NCI-H2107 treated with DMSO at 0.1 percent for 48 hours (cell line): ENCODE data around the gene NUP93.

Experiments
- DNase-seq: peaks from one replicate; lab custom pipeline; 2025; ENCODE audit not compliant: unreplicated experiment; lab: John Stamatoyannopoulos, UW

NUP93 gene

DNA sequence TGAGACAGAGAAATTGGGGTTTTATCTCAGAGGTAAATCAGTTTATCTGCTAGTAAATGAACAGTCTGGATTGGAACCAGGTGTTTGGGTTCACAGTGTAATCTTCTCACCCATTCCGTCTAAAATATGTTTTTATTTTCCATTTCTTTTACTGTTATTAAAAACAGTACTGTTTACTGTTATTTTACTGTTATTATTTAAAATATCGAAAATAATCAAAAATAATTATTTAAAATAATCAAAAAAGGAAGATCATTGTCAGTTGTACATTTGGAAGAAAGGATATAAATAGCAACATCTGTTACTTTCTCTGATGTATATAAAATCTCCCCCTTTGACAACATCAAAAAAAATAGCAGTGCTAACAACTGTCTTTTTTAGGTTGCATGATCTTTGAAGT is 11.5 kb downstream of the NUP93 start:
- no peak for DNase-seq

DNA sequence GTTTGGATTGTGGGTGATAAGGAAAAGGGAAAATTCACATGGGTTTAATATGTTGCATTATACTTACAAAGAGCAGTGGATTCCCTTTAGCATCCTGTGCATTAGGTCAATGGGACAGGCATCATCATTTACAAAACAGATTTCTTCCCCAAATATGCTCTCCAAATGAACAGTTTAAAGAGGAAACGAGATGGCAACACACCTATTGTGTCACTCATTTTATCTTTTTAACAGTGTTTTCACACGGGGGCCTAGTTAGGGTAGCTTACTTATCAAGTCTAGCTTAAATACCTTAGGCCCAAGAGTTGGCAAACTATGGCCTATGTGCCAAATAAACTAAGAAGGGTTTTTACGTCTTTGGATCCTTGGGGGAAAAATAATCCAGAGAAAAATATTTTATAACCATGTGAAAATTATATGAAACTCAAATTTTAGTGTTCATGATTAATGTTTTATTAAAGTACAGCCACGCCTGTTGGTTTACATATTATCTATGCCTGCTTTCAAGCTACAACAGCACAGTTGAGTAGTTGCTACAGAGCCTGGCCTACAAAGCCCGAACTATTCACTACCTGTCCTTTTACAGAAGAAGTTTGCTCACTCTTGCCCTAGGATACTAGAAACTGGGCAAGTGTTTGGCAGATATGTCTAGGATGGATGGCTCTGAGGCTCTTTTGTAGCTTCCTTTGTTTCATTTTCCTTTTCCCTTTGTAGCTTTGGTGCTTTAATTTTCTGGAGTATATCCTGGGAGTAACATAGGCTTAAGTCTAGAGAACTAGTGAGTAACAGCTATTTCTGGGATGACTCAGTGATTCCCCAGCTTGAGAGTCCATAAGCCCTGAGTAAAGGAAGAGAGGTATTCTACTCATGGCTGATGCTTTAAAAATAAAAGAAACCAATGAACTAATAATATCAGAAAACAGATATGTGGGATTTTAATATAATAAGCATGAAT is 12.4 kb downstream of the NUP93 start:
- DNase-seq: no peak

DNA sequence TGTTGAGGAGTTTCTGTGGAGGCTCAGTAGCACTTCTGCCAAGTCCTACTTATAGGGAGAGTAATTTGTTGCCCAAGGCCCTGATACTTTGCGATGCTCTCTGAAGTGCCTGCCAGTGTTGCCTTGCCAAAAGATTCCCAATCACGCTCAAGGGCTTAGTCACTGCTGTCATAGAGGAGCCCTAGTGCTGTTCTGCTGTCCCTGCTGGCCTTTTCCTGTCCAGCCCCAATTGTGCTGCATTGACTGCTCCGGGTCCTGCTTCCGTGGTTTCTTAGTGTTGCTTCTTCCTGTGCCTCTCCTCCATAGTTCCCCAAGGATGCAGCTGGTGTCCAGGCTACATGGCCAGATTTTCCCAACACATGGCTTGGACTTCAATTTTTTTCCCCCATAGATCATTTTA is 13.9 kb downstream of the NUP93 start:
- no peak for DNase-seq

DNA sequence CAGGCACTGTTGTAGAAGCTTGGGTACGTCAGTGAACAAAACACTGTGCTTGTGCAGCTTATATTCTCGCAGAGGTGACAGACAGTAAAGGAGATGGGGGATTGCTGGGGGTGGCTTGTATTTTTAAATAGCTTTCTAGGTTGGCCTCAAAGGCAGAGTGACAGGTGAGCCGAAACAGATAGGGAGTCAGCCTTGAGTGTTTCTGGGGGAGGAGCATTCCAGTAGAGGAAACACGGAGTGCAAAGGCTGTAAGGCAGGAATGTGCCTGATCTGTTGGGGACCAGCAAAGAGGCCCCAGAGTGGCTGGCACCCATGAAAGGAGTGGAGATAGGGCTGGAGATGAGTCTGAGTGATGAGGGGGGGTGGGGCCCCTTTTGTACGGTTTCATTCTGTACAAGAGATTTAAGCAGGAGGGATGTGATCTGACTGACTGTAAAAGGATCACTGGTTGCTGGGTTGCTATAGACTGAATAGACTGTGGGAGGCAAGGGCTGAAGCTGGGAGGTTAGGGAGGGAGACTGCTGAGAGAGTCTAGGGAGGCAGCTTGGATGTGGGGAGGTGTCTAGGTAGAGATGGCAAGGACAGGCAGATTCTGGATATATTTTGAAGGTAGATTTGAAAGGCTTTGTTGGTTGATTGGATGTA is 15.2 kb downstream of the NUP93 start:
- DNase-seq: no peak

DNA sequence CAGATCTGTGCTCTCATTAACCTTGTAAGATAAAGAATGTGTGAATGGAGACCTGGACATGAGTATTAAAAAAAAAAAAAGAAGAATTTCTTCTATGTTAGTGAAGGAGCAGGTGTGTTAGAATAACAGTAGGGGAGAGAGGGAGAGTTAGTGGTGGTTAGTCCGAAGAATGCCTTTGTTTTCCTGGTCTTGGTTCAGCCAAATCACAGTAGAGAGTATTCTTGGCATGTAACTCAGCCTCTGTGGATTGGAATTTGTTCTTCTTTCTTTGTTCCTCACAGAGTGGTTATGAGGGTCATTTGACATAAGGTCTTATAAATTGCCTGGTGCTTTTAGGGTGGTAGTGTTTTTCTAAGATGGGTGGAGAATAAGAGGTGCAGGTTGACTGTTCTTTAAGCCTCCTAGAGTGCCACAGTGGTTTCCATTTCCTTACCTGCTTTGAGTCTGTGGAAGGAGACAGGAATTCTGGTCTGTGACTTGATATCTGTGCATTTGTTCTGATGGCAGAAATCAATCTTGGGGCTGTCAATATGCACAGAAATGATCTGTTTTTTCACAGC is 17.6 kb downstream of the NUP93 start:
- no peak for DNase-seq

DNA sequence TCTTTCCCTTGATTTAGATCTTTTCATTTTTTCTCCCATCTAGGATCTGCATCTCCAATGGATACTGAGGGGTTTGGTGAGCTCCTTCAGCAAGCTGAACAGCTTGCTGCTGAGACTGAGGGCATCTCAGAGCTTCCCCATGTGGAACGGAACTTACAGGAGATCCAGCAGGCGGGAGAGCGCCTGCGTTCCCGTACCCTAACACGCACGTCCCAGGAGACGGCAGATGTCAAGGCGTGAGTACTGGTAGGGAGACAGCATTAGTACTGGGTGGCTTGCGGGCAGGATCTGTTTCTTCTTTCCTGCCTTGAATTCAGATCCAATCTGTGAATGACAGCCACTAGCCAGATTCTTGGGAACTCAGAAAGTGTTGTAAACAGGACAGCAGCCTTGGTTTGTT is 18.3 kb downstream of the NUP93 start:
- DNase-seq: no peak

DNA sequence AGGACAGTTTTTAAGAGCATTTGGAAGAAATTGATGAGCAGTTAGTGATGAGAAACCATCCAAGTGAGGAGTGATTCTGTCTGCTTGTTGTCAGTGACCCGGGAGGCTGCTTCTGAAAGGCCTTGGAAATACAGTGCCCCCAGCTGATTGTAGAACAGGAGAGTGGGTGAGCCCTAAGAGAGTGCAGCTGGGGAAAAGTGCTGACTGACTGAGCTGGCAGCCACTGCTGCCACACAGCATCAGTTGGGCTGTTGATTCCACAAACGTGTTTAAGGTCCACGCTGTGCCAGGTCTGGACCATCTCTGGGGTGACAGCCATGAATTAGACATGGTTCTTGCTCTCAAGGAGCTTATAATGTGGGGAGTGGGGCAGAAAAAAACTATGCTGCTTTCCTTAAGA is 18.9 kb downstream of the NUP93 start:
- no peak for DNase-seq

DNA sequence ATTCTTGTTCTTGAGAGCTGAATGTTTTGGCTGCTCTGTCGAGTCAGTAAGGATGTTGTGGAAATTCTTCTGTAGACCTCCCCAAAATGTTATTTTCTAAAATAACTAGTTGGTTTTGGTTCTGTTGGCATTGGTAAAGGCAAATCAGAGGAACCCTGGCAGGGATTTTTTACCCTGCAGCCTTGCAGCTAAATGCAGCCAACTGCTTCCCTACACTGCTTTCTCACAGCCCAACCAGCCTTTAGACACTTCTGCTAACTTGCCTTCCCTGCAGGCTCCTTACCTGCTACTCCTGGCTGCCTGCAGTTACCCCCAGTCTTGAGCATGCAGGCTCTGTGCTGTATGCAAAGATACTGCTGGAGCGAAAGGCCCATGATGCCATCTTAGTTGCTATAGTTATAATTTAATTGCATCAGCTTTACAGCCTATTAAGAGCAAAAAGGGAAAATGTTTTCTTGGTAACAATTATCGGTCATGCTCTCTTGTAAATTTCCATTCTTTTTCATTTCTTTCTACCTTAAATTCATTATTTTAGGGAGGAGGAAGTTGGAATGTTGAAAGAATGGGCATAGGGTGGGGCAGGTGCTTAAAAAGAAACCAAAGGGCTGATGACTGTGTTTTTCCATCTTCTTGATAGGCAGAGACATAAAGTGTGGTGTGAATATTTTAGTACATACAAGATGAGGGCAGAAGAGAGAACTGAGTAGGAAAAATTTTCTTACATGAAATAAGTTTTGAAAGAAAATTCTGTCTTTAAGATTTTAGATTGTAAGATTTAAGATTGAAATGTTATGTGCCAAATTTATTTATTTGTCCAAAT is 20.0 kb downstream of the NUP93 start:
- no peak for DNase-seq

DNA sequence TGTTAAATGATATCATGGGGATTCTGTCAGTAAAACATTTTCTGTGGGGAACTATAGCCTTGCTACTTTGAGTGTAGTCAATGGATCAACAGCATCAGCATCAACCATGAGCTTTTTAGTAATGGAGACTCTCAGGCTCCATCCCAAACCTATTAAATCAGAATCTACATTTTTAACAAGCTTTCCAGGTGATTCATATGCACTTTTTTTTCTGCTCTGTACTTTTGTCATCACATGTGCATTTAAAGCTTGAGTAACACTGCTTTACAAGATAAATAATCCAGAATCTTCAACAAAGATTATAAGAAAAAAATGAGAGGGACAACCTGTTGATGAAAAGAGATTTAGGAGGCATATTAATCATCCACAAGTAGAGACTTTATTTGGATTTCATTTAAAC is 23.5 kb downstream of the NUP93 start:
- no peak for DNase-seq

DNA sequence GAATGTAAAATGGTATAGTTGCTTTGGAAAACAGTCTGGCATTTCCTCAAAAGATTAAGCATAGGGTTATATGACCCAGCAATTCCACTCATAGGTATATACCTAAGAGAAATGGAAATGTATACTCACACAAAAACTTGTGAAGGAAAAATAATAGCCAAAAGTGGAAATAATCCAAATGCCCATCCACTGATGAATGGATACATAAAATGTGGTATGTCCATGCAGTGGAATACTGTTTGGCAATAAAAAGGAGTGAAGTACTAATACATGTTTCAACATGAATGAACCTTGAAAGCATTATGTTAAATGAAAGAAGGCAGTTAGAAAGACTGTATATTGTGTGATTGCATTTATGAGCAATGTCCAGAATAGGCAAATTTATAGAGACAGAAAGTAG is 25.1 kb downstream of the NUP93 start:
- DNase-seq: no peak

DNA sequence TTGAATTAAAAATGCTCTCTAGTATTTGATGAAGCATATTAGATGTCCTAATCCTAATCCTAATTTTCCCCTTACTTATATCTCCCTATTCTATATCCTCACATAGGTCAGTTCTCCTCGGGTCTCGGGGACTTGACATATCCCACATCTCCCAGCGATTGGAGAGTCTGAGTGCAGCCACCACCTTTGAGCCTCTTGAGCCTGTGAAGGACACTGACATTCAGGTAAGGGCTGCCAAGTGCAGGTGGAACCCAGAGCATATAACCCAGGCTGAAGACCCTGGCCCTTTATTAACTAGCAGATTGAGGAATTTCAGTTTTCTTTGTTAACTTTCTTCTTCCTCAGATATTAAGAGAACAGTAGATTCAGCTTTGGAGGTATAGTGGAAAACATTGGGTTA is 28.5 kb downstream of the NUP93 start:
- no peak for DNase-seq

DNA sequence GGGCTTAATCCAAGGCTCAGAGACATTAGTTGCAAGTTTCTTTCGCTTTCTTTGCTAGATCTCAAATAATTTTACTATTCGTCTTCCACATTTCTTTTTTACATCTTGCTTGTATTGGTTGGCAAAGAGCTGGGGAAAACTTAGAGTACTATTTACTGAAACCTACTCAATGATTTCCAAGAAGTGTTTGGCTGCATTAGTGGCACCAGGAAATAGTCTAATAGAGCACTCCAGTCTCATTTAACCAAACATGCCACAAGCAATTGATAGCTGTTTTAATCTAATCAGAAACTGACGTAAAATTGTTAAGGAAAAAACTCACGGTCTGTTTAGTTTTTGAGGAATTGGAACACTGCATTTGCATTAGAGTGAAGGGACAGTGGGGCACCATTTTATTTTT is 29.0 kb downstream of the NUP93 start:
- DNase-seq: no peak

DNA sequence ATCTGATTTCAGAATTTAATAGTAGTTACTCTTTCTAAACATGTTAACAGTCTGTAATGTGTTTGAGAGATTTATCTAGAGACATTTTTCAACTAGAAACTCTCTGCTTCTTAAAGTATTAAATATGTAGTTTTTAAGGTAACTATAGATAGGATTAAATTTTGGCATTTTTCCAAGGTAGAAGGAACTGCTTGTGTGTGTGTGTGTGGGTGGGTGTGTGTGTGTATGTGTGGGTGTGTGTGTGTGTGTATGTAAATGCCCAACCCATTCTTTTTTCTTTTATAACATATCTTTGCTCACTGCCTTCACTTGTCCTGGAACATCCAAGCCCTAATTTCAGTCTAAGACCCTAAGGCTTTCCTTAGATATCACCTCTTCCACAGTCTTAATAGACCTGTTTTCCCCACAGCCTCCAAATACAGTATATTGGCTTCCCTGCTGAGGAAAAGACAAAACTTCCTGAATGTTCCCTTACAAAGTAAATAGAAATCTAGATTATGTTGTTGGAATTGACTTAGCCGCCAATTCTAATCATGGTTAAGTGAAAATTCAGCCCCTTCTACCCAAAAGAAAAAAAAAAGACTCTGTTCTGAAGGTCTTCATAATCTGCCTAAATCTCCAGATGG is 33.5 kb downstream of the NUP93 start:
- DNase-seq: no peak

DNA sequence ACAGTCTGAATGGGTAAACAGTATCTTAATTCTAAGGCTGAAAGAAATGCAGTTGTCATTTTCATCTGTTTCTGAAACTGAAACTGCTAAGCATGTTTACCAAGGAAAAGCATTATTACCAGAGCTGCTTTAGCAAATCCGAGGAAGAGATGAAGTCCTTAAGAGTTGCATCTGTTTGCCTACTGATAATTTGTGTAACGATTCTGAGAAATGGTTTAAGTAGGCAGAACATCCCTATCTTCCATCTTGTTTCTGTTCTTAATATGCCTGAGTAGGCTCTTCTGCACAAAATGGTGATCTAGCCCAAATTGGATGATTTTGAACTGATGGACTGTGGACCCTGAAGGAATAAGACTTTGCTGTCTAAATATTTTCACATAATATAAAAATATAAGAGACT is 34.9 kb downstream of the NUP93 start:
- DNase-seq: no peak

DNA sequence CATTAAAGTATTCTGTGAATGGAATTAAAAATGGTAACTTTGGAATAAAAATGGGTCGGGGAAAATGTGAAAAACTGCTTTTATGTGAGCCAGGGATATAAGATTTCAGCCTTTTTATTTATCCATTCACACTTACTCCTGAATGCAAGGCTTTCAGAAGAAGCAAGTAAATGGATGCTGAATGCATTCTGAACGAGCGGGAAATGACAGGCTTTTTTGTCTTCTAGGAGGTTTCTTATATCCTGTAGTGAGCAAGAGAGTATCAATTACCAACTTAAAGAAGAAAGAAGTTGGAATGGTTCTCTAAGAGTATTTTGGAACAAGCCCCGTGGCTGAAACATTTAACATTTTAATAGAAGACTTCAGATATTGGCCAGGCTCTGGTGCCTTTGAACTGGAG is 36.0 kb downstream of the NUP93 start:
- no peak for DNase-seq

DNA sequence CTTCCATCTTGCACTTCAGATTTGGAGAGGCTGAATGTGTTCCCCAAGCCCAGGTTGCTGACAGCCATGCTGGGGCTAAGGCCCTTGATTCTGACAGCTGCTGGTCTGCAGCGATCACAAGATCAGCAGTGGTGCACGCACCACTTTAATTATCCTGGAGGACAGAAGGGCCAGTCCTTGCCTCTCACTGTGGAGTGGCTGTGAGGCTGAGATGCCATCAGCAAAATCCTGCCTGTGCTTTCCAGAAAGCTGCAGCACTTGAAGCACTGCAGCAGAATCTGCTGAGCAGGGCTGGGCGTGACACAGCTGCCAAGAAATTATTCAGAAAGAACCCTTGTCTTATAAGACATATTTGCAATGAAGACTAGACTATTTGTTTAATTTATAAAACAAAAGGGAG is 37.1 kb downstream of the NUP93 start:
- DNase-seq: no peak

DNA sequence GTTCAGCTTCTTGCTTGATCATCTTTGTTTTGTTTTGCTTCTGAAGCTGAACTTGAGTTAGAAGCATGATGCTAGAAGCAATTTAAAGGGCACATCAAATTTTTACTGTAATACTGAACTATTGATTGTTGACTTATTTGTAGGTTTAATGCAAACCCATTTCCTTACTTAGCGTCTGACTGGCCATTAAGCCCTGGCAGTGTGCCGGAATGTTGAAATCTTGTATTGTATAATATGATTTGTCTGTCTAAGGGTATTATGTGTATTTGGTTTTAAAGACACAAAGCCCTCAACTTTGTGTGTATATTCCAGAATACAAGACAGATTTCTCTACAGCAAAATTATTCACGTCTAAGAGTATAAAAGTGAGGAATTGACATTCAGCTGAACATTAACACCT is 39.7 kb downstream of the NUP93 start:
- DNase-seq: no peak

DNA sequence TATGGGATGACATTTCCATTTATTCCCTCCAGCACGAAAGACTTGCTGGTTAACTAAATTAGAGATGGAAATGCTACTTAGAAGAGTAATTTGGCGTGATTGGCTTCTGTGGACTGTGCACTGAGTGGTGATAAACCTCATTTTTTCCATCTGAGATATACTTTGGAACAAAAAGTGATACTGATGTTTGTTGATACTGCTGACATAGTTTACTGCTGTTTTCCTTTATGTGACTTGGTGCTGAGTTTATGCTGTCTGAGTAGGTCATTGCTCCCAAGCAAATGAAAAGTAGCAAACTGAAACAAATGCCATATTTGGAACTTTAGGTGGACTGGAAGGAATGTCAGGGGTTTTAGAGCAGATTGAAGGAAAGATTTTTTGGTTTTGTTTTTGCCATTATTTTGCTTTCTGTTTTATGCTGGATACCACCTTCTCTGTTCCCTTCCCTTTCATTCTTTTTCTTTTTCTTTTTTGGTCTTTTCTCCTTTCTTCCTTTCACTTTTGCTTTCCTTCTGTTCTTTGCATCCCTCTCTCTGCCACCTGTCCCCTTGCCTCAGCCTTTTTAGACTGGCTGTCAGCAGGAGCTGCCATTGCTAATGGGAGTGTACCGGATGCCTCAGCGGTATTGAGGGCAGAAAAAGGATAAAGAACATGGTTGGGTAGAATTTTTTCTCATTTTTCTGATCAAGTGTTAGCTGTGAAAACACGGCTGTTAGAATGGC is 41.8 kb downstream of the NUP93 start:
- no peak for DNase-seq

DNA sequence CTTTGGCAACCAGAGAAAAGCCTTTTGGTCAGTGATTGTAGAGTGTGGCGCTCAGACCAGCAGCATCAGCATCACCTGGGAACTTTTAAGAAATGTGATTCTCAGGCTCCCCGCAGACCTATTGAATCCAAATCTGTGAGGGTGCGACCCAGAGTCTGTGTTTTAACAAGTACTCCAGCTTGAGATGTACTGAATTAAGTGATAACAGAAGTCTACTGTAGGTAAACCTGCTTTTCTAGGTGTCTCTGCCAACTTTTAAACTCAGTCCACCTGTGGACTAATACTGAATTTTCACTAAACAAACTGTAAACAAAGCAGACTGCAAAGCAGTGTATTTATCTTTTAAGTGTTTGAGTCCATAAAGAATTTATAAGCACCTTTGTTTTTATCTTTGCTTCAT is 43.6 kb downstream of the NUP93 start:
- no peak for DNase-seq

DNA sequence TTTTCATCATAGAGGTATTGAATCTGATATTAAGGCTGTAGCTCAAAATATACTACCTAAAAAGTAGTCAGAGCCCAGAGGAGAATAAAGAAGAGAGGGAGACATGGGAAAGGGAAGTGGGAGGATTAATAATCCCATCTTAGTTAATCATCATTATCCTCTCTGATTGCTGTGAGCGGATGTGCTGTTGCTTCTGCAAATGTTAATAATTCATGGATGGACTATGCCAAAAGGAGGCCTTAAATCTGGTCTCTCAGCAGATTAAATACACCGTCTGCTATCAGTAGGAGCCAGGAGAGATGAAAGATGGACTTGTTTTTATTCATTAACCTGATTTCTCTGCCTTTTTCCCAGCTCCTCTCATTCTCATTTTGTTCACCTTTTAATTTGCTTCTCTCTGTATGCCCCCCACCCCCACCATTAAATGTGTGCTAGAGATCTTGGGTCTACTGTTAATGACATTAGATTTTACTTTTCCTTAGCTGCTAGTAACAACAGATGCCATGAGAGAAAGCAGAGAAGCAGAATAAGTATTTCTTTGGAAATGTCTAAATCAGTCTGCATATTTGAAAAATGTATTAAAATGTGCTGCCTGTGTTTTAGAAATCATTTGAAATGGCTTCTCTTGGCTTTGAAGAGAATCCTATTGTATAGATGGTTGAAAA is 44.2 kb downstream of the NUP93 start:
- DNase-seq: no peak
